Measurements from ENCODE around the gene SLC17A6. TPM values are rescaled to one million over a fixed set of nuclear protein-coding genes. Genes with fewer than 3 reads are reported as not detected.

Gene SLC17A6
- total and polyA plus RNA-seq, 10 donors = not detected

GRCh38 chr11:22340235-22340634, 2.1 kb downstream of the SLC17A6 start:
- Histone ChIP-seq H3K27ac (no peak overlapping the region), H3K4me3 (no peak overlapping the region), H3K27me3 (replicated peaks in 1 of 7) (peaks cover 10 to 90% (median 74%) of the 10 kb centered on the region in 7 donors), H3K9me3 (no peaks in the 10 kb centered on the region), H3K4me1 (peaks cover 0 to 5% (median 2%) of the 10 kb centered on the region in 6 donors), H3K36me3 (no peaks in the 10 kb centered on the region)
- DNase-seq = no peak
- 11 to 30% (median 14%) methylated on average over 6 of the region's 6 CpGs for WGBS, 5 donors
- TF ChIP-seq POLR2A (IDR thresholded peaks at IDR 0.05) (no peak), POLR2AphosphoS5 (IDR thresholded peaks at IDR 0.05) (no peak)
- intact Hi-C loops (cut with DNase I; ENCODE audit: low total_unique reads) = no loop called here

GRCh38 chr11:22340701-22341587, 2.8 kb downstream of the SLC17A6 start:
- no peaks in the 10 kb centered on the region for H3K9me3 ChIP-seq
- DNase-seq = no peak
- WGBS, 5 donors = 7 to 17% (median 11%) methylated on average over 32 to 40 of the region's 40 CpGs
- peaks cover 0 to 5% (median 2%) of the 10 kb centered on the region in 6 donors for H3K4me1 ChIP-seq
- H3K36me3 ChIP-seq = no peaks in the 10 kb centered on the region
- TF ChIP-seq POLR2A (IDR thresholded peaks at IDR 0.05) (no peak), POLR2AphosphoS5 (IDR thresholded peaks at IDR 0.05) (no peak), CTCF (IDR thresholded peaks at IDR 0.05 in 8 of 11, conservative IDR thresholded peaks at IDR 0.05 in 3 of 11) (no peak)
- no peak overlapping the region for H3K4me3 ChIP-seq
- intact Hi-C loops (cut with DNase I; ENCODE audit: low total_unique reads) = no loop called here
- peaks cover 10 to 97% (median 76%) of the 10 kb centered on the region in 7 donors for H3K27me3 ChIP-seq (replicated peaks in 1 of 7)
- H3K27ac ChIP-seq = no peak overlapping the region

GRCh38 chr11:22341588-22341931, 3.4 kb downstream of the SLC17A6 start:
- Histone ChIP-seq H3K27ac (no peak overlapping the region), H3K36me3 (no peaks in the 10 kb centered on the region), H3K9me3 (no peaks in the 10 kb centered on the region), H3K4me1 (peaks cover 0 to 5% (median 2%) of the 10 kb centered on the region in 6 donors), H3K4me3 (no peak overlapping the region), H3K27me3 (replicated peaks in 1 of 7) (peaks cover 10 to 97% (median 78%) of the 10 kb centered on the region in 7 donors)
- no peak for DNase-seq
- 4 to 17% (median 11%) methylated on average over 13 to 23 of the region's 23 CpGs for WGBS, 5 donors
- intact Hi-C loops (cut with DNase I; ENCODE audit: low total_unique reads) = no loop called here
- TF ChIP-seq POLR2AphosphoS5 (IDR thresholded peaks at IDR 0.05) = no peak

GRCh38 chr11:22342211-22343031, 4.2 kb downstream of the SLC17A6 start:
- intact Hi-C loops (cut with DNase I; ENCODE audit: low total_unique reads) = no loop called here
- Histone ChIP-seq H3K36me3 (no peaks in the 10 kb centered on the region), H3K27ac (no peak overlapping the region), H3K4me3 (no peak overlapping the region), H3K9me3 (no peaks in the 10 kb centered on the region), H3K4me1 (peaks cover 0 to 5% (median 2%) of the 10 kb centered on the region in 6 donors), H3K27me3 (replicated peaks in 1 of 7) (peaks cover 10 to 89% (median 72%) of the 10 kb centered on the region in 7 donors)
- WGBS, 5 donors = 9 to 16% (median 11%) methylated on average over 25 of the region's 25 CpGs
- TF ChIP-seq CTCF (IDR thresholded peaks at IDR 0.05 in 8 of 11, conservative IDR thresholded peaks at IDR 0.05 in 3 of 11) (no peak), POLR2A (IDR thresholded peaks at IDR 0.05) (no peak), POLR2AphosphoS5 (IDR thresholded peaks at IDR 0.05) (no peak)
- no peak for DNase-seq

GRCh38 chr11:22343032-22343324, 4.8 kb downstream of the SLC17A6 start:
- Histone ChIP-seq H3K9me3 (no peaks in the 10 kb centered on the region), H3K4me3 (no peak overlapping the region), H3K27me3 (replicated peaks in 1 of 7) (peaks cover 10 to 87% (median 66%) of the 10 kb centered on the region in 7 donors), H3K4me1 (peaks cover 0 to 5% (median 2%) of the 10 kb centered on the region in 6 donors), H3K36me3 (no peaks in the 10 kb centered on the region), H3K27ac (no peak overlapping the region)
- intact Hi-C loops (cut with DNase I; ENCODE audit: low total_unique reads) = no loop called here
- TF ChIP-seq POLR2AphosphoS5 (IDR thresholded peaks at IDR 0.05) (no peak), POLR2A (IDR thresholded peaks at IDR 0.05) (no peak), CTCF (IDR thresholded peaks at IDR 0.05 in 8 of 11, conservative IDR thresholded peaks at IDR 0.05 in 3 of 11) (no peak)
- no peak for DNase-seq
- 1 to 5% (median 3%) methylated on average over 6 of the region's 6 CpGs for WGBS, 5 donors
